Neural progenitor cell (in vitro differentiated cells): Measurements from ENCODE around the gene WDR1. TPM values are rescaled to one million over a fixed set of nuclear protein-coding genes. Genes with fewer than 3 reads are reported as not detected.
"Not testable (repeated sequence)": the region's sequence is repeated elsewhere in the genome, so short reads cannot be mapped to it uniquely, and the experiment has no call there.

ENCODE experiments used
- DNase-seq: peaks from one replicate; pipeline ENCODE4 v3.0.0-alpha.2; 2016; ENCODE audit warnings: low spot score
- H2AFZ ChIP-seq: fragments of 200-600 bp; sonication (generic); replicated peaks from 2 replicates; pipeline ENCODE4 v1.6.1; 2016; ENCODE audit warnings: antibody characterized with exemption
- H3F3A ChIP-seq: fragments of 200-600 bp; sonication (generic); 2 replicates; pipeline ENCODE4 v1.6.1; 2016; ENCODE audit warnings: antibody characterized with exemption, low read depth
- H3K27ac ChIP-seq: fragments of 200-600 bp; sonication (generic); 2 replicates; pipeline ENCODE4 v1.5.1; 2016; ENCODE audit warnings: mild to moderate bottlenecking
- H3K27me3 ChIP-seq: fragments of 200-600 bp; sonication (generic); 2 replicates; pipeline ENCODE4 v1.6.1; 2016; ENCODE audit warnings: mild to moderate bottlenecking, moderate library complexity
- H3K36me3 ChIP-seq: fragments of 200-600 bp; sonication (generic); 2 replicates; pipeline ENCODE4 v1.5.1; 2016
- H3K4me1 ChIP-seq: fragments of 200-600 bp; sonication (generic); 2 replicates; pipeline ENCODE4 v1.6.1; 2016; ENCODE audit warnings: mixed run types
- H3K4me2 ChIP-seq: fragments of 200-600 bp; sonication (generic); 2 replicates; pipeline ENCODE4 v1.6.1; 2016
- H3K4me3 ChIP-seq: fragments of 200-600 bp; sonication (generic); 2 replicates; pipeline ENCODE4 v1.5.1; 2016
- H3K79me2 ChIP-seq: fragments of 200-600 bp; sonication (generic); 2 replicates; pipeline ENCODE4 v1.6.1; 2016; ENCODE audit warnings: low read depth
- H3K9ac ChIP-seq: fragments of 200-600 bp; sonication (generic); 2 replicates; pipeline ENCODE4 v1.6.1; 2016
- H3K9me3 ChIP-seq: fragments of 200-600 bp; sonication (generic); 2 replicates; pipeline ENCODE4 v1.5.1; 2016; ENCODE audit warnings: low read depth
- H4K20me1 ChIP-seq: fragments of 200-600 bp; sonication (generic); 2 replicates; pipeline ENCODE4 v1.6.1; 2016; ENCODE audit warnings: low read depth
- H3K27ac Mint-ChIP-seq: 3 replicates; pipeline ENCODE4 v1.8.0; 2021; ENCODE audit warnings: mixed read lengths
- H3K27me3 Mint-ChIP-seq: 2 replicates; pipeline ENCODE4 v1.8.0; 2022; ENCODE audit warnings: low read depth, mild to moderate bottlenecking, inconsistent platforms, moderate library complexity, mixed read lengths; ENCODE audit not compliant: insufficient read depth
- H3K36me3 Mint-ChIP-seq: 3 replicates; pipeline ENCODE4 v1.8.0; 2021; ENCODE audit warnings: mixed read lengths
- H3K4me1 Mint-ChIP-seq: 3 replicates; pipeline ENCODE4 v1.8.0; 2021; ENCODE audit warnings: mixed read lengths
- H3K4me3 Mint-ChIP-seq: 3 replicates; pipeline ENCODE4 v1.8.0; 2021; ENCODE audit warnings: mild to moderate bottlenecking, moderate library complexity, mixed read lengths
- H3K9me3 Mint-ChIP-seq: 3 replicates; pipeline ENCODE4 v1.8.0; 2020; ENCODE audit warnings: mixed read lengths
- CTCF ChIP-seq: fragments of 200-600 bp; sonication (generic); IDR thresholded peaks from 2 replicates; pipeline ENCODE4 v1.5.1; 2017; ENCODE audit warnings: antibody characterized with exemption, mild to moderate bottlenecking
- EZH2 ChIP-seq: fragments of 200-600 bp; sonication (generic); IDR thresholded peaks from 2 replicates; pipeline ENCODE4 v1.6.1; 2017; ENCODE audit warnings: antibody characterized with exemption, mild to moderate bottlenecking, moderate library complexity
- EZH2phosphoT487 ChIP-seq: fragments of 200-600 bp; sonication (generic); IDR thresholded peaks from 2 replicates; pipeline ENCODE4 v1.6.1; 2017; ENCODE audit warnings: antibody characterized with exemption
- total RNA-seq: library from RNA; depleted of rRNA; stranded (reverse); fragments of >200 nt; gene quantifications from 2 replicates; pipeline ENCODE4 v1.2.3, GENCODE V29; 2015; ENCODE audit warnings: low replicate concordance

The WDR1 gene
- total RNA-seq, 1 donor from 2014 or later = 83.1 TPM

- Histone ChIP-seq H3K27me3 (no peaks in the 10 kb centered on the region), H3K4me1 (no peaks in the 10 kb centered on the region), H3K4me3 (no peak overlapping the region), H3K9ac (no peak overlapping the region), H3K4me2 (no peak overlapping the region), H3K36me3 (no peaks in the 10 kb centered on the region), H3K79me2 (no peaks in the 10 kb centered on the region), H3F3A (no peaks in the 10 kb centered on the region), H4K20me1 (no peaks in the 10 kb centered on the region), H3K27ac (no peak overlapping the region), H2AFZ (no peak overlapping the region), H3K9me3 (no peaks in the 10 kb centered on the region)
- Mint-ChIP-seq H3K4me1 (peaks cover 14% of the 10 kb centered on the region), H3K4me3 (no peak overlapping the region), H3K27me3 (peaks cover 12% of the 10 kb centered on the region), H3K9me3 (peaks cover 14% of the 10 kb centered on the region), H3K27ac (no peak overlapping the region), H3K36me3 (no peaks in the 10 kb centered on the region)
- no peak for TF ChIP-seq EZH2
- TF ChIP-seq EZH2phosphoT487 = no peak
- no peak for TF ChIP-seq CTCF
- DNase-seq = no peak
Observed at GRCh38 chr4:10129196-10130177, 12.9 kb upstream of the WDR1 start.

GRCh38 chr4:10128761-10129160, 12.2 kb upstream of the WDR1 start:
- Mint-ChIP-seq H3K36me3 (no peaks in the 10 kb centered on the region), H3K4me3 (no peak overlapping the region), H3K27ac (no peak overlapping the region), H3K27me3 (peaks cover 12% of the 10 kb centered on the region), H3K9me3 (peaks cover 9% of the 10 kb centered on the region), H3K4me1 (peaks cover 20% of the 10 kb centered on the region)
- no peak for DNase-seq
- Histone ChIP-seq H3K4me3 (no peak overlapping the region), H3K27ac (no peak overlapping the region), H3F3A (no peaks in the 10 kb centered on the region), H4K20me1 (no peaks in the 10 kb centered on the region), H3K9me3 (no peaks in the 10 kb centered on the region), H3K36me3 (no peaks in the 10 kb centered on the region), H3K27me3 (no peaks in the 10 kb centered on the region), H3K79me2 (no peaks in the 10 kb centered on the region), H3K4me1 (peaks cover 2% of the 10 kb centered on the region), H3K4me2 (no peak overlapping the region), H2AFZ (no peak overlapping the region), H3K9ac (no peak overlapping the region)
- TF ChIP-seq CTCF (no peak), EZH2phosphoT487 (no peak), EZH2 (no peak)

- not testable (repeated sequence) for H3K36me3 Mint-ChIP-seq, H3K36me3 ChIP-seq, H2AFZ ChIP-seq, H3K79me2 ChIP-seq, H4K20me1 ChIP-seq, H3F3A ChIP-seq, H3K27me3 ChIP-seq, H3K4me1 ChIP-seq, H3K4me3 Mint-ChIP-seq, H3K9me3 ChIP-seq, H3K9me3 Mint-ChIP-seq, H3K27ac Mint-ChIP-seq, H3K4me2 ChIP-seq, H3K4me3 ChIP-seq, DNase-seq, H3K27ac ChIP-seq, H3K9ac ChIP-seq
- Mint-ChIP-seq H3K27me3 (peaks cover 13% of the 10 kb centered on the region), H3K4me1 (peaks cover 33% of the 10 kb centered on the region)
Observed at GRCh38 chr4:10127531-10127930, 10.9 kb upstream of the WDR1 start.
